HUES6 (cell line): ENCODE data around the gene PTPRE.

Experiments used
- H3K27ac ChIP-seq: 2 replicates; pipeline ENCODE4 v1.7.0; 2013; ENCODE audit warnings: low read depth, mild to moderate bottlenecking, low read length, inconsistent platforms
- H3K27me3 ChIP-seq: 2 replicates; pipeline ENCODE4 v1.6.1; 2013; ENCODE audit warnings: low read length; ENCODE audit not compliant: control insufficient read depth, insufficient read depth
- H3K36me3 ChIP-seq: 2 replicates; pipeline ENCODE4 v1.6.1; 2013; ENCODE audit warnings: low read length; ENCODE audit not compliant: control insufficient read depth, insufficient read depth
- H3K4me1 ChIP-seq: 2 replicates; pipeline ENCODE4 v1.6.1; 2013; ENCODE audit warnings: low read length; ENCODE audit not compliant: control insufficient read depth, insufficient read depth
- H3K4me3 ChIP-seq: 2 replicates; pipeline ENCODE4 v1.5.1; 2013; ENCODE audit warnings: low read depth, low read length
- H3K9ac ChIP-seq: one replicate; pipeline ENCODE4 v1.6.1; 2013; ENCODE audit warnings: mild to moderate bottlenecking, low read length
- H3K9me3 ChIP-seq: 2 replicates; pipeline ENCODE4 v1.6.1; 2013; ENCODE audit warnings: low read depth, low read length; ENCODE audit not compliant: control insufficient read depth, insufficient read depth

The PTPRE gene

GRCh38 chr10:127883516-127883915 is 23.4 kb upstream of the PTPRE start:
- Histone ChIP-seq H3K36me3 (no peaks in the 10 kb centered on the region), H3K27me3 (no peaks in the 10 kb centered on the region), H3K4me3 (no peak overlapping the region), H3K4me1 (no peaks in the 10 kb centered on the region), H3K27ac (no peak overlapping the region), H3K9ac (no peak overlapping the region), H3K9me3 (no peaks in the 10 kb centered on the region)

- Histone ChIP-seq H3K27me3 (no peaks in the 10 kb centered on the region), H3K27ac (no peak overlapping the region), H3K4me1 (no peaks in the 10 kb centered on the region), H3K9ac (no peak overlapping the region), H3K9me3 (no peaks in the 10 kb centered on the region), H3K36me3 (no peaks in the 10 kb centered on the region), H3K4me3 (no peak overlapping the region)
These were observed 22.4 kb upstream of the PTPRE start for GRCh38 chr10:127884501-127884900.

GRCh38 chr10:127886371-127887051 is 20.4 kb upstream of the PTPRE start:
- Histone ChIP-seq H3K36me3 (no peaks in the 10 kb centered on the region), H3K27me3 (no peaks in the 10 kb centered on the region), H3K27ac (no peak overlapping the region), H3K4me3 (no peak overlapping the region), H3K9ac (no peak overlapping the region), H3K4me1 (no peaks in the 10 kb centered on the region), H3K9me3 (no peaks in the 10 kb centered on the region)

GRCh38 chr10:127887541-127888415 is 19.1 kb upstream of the PTPRE start:
- Histone ChIP-seq H3K4me1 (no peaks in the 10 kb centered on the region), H3K27me3 (no peaks in the 10 kb centered on the region), H3K36me3 (no peaks in the 10 kb centered on the region)

GRCh38 chr10:127888521-127889312 is 18.2 kb upstream of the PTPRE start:
- H3K36me3 ChIP-seq, result no peaks in the 10 kb centered on the region
- H3K9me3 ChIP-seq, result no peaks in the 10 kb centered on the region
- H3K9ac ChIP-seq, result no peak overlapping the region
- no peaks in the 10 kb centered on the region for H3K27me3 ChIP-seq
- no peak overlapping the region for H3K27ac ChIP-seq
- H3K4me3 ChIP-seq, result no peak overlapping the region
- H3K4me1 ChIP-seq, result no peaks in the 10 kb centered on the region

More at GRCh38 chr10:127887541-127888415, 19.1 kb upstream of the PTPRE start:
- no peak overlapping the region for H3K4me3 ChIP-seq
- no peak overlapping the region for H3K9ac ChIP-seq
- no peaks in the 10 kb centered on the region for H3K9me3 ChIP-seq
- no peak overlapping the region for H3K27ac ChIP-seq

GRCh38 chr10:127889605-127890195 is 17.2 kb upstream of the PTPRE start:
- Histone ChIP-seq H3K9me3 (no peaks in the 10 kb centered on the region), H3K27ac (no peak overlapping the region)

GRCh38 chr10:127890216-127890615 is 16.7 kb upstream of the PTPRE start:
- Histone ChIP-seq H3K9me3 (no peaks in the 10 kb centered on the region), H3K36me3 (no peaks in the 10 kb centered on the region), H3K9ac (no peak overlapping the region), H3K27me3 (no peaks in the 10 kb centered on the region), H3K4me1 (no peaks in the 10 kb centered on the region), H3K27ac (no peak overlapping the region), H3K4me3 (no peak overlapping the region)

More at GRCh38 chr10:127889605-127890195, 17.2 kb upstream of the PTPRE start:
- H3K9ac ChIP-seq, result no peak overlapping the region
- H3K36me3 ChIP-seq, result no peaks in the 10 kb centered on the region
- H3K27me3 ChIP-seq, result no peaks in the 10 kb centered on the region
- no peak overlapping the region for H3K4me3 ChIP-seq
- no peaks in the 10 kb centered on the region for H3K4me1 ChIP-seq

GRCh38 chr10:127890832-127891334 is 16.0 kb upstream of the PTPRE start:
- Histone ChIP-seq H3K27ac (no peak overlapping the region), H3K27me3 (no peaks in the 10 kb centered on the region), H3K9ac (no peak overlapping the region), H3K9me3 (no peaks in the 10 kb centered on the region), H3K4me3 (no peak overlapping the region), H3K4me1 (no peaks in the 10 kb centered on the region), H3K36me3 (no peaks in the 10 kb centered on the region)

GRCh38 chr10:127892743-127893142 is 14.2 kb upstream of the PTPRE start, which contains the start of gene CLRN3:
Gene CLRN3, minus strand, starts transcription at chr10:127892941. Its CDS starts 157 bp downstream, at chr10:127892784.
- H3K4me3 ChIP-seq, result no peak within 1 kb of the TSS
- no peaks in the 10 kb centered on the region for H3K27me3 ChIP-seq
- H3K27ac ChIP-seq, result no peak within 1 kb of the TSS
- no peaks in the 10 kb centered on the region for H3K4me1 ChIP-seq
- no peaks in the 10 kb centered on the region for H3K36me3 ChIP-seq
- H3K9ac ChIP-seq, result no peak within 1 kb of the TSS
- no peaks in the 10 kb centered on the region for H3K9me3 ChIP-seq

- no peaks in the 10 kb centered on the region for H3K4me1 ChIP-seq
- H3K9ac ChIP-seq, result no peak overlapping the region
- no peaks in the 10 kb centered on the region for H3K27me3 ChIP-seq
- H3K4me3 ChIP-seq, result no peak overlapping the region
- no peak overlapping the region for H3K27ac ChIP-seq
- no peaks in the 10 kb centered on the region for H3K9me3 ChIP-seq
- H3K36me3 ChIP-seq, result no peaks in the 10 kb centered on the region
These were observed 12.8 kb upstream of the PTPRE start for GRCh38 chr10:127894146-127894545.
